Limb (tissue), 2 donors: ENCODE results near the gene DTNBP1.

ENCODE experiments used
- DNase-seq, 2 donors: peaks; one replicate each; pipeline ENCODE4 v3.0.0-alpha.2; 2016; ENCODE audit errors: extremely low spot score in 2 of 2

Gene DTNBP1, protein sequence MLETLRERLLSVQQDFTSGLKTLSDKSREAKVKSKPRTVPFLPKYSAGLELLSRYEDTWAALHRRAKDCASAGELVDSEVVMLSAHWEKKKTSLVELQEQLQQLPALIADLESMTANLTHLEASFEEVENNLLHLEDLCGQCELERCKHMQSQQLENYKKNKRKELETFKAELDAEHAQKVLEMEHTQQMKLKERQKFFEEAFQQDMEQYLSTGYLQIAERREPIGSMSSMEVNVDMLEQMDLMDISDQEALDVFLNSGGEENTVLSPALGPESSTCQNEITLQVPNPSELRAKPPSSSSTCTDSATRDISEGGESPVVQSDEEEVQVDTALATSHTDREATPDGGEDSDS

DNA sequence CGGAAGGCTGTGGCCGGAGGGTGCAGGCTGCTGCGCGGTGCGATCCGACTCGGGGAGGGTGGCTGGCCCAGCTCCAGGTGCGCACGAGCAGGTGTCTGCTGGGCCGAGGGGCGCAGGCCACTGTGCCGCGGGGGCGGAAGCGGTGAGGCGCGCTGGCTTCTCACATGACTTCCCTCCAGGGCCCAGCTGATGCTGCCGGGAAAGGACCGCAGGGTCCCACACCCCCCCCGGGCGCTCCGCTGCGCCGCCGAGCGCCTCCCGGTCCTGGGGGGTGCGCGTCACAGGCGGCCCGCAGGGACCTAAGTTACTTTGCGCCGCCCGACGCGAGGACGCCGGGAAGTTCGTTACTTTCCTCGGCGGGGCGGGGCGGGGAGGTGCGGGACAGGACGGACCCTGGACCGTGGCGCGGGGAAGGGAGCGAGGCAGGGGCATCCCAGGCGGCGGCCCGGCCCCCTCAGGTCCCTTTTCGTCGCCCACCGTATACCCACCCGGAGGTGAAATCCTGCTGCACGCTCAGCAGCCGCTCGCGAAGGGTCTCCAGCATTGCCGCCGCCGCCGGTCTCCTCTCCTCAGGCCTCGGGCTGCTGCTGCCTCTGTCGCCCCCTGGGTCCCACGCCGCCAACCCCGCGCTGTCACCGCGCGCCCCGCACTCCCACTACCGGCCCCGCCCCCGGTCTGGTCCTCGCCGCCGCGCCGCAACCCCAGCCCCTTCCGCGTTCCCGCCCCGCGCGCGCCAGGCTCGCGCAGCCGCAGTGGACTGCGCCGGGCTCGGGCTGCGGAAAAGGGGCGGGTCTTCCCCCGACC, at the start of gene DTNBP1:
TSS of gene DTNBP1 (minus strand) at position 703 of the 804 bp plus-strand sequence. CDS start at position 544, 159 bp downstream.
- peak; percentile 81 to 94 for DNase-seq

DNA sequence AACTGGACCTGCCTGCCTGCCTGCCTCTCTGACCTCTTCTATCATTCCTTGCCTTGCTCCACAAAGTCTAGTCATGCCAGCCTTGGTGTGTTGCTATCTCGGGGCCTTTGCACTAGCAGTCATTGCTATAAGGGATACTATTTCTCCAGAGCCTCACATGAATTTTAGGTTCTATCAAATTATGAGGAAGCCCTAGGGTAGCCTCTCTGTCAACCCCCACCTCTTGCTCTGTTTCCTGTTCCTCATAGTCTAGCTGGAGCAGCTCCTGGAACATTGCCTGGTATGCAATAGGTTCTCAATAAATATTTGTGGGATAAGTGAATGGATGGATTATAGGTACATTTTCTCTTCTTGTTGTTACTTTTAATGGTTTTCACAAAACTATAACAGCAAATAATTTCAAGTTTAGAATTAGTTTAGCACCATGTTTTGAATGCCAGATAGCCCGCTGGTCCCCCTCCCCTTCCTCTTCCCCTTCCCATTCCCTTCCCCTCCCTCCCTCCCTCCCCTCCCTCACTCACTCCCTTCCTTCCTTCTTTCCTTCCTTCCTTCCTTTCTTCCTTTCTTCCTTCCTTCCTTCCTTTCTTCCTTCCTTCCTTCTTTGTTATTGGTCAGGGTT, 46.9 kb upstream of the DTNBP1 start:
- no peak for DNase-seq

DNA sequence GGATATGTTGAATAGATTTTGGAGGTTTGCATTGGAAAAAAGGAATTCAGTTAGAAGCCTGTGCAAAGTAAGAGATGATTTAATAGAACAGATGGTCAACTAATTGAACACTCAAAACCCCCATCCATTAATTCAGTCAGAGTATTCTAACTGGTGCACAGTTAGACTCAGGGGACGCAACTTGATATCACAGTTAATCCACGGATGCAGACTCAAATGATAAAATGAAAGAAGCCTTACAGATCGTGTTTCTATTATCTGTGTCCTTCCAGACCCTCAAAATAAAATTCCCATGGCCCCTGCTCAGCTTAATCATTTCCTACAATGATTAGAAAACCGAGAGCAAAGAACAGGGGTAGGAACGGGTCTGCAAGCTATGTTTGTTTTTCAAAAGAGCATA, 45.4 kb upstream of the DTNBP1 start:
- DNase-seq: no peak

DNA sequence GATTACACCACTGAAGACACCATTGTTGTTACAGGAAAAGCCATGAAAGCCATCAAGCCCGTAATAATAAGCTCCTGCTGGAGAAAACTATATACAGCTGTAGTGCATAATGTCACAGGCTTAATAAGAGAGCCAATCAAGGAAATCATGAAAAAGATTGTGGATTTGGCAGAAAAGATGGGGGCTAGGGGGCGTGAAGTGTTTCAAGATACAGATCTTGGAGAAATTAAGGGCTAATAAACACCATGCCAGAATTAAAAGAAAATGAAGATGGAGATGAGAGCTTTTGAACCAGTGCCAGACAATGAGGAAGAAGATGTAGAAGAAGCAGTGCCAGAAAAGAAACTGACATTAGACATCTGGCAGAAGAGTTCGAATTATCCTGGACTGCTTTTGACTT, 43.2 kb upstream of the DTNBP1 start:
- no peak for DNase-seq

DNA sequence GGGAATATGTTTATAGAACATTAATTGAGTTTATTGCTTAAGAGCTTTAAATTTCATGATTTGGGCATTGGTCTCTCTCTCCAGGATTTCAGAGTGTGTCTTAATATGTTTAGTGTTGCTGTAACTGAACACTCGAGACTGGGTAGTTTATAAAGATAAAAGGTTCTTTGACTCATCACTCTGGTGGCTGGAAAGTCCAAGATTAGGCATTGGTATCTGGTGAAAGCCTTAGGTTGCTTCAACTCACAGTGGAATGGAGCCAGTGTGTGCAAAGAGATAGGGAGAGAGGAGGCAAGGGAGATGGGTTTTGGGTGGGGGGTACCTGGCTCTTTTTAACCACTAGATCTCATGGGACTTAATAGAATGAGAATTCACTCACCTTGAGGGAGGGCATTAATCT, 35.6 kb upstream of the DTNBP1 start:
- DNase-seq: no peak

DNA sequence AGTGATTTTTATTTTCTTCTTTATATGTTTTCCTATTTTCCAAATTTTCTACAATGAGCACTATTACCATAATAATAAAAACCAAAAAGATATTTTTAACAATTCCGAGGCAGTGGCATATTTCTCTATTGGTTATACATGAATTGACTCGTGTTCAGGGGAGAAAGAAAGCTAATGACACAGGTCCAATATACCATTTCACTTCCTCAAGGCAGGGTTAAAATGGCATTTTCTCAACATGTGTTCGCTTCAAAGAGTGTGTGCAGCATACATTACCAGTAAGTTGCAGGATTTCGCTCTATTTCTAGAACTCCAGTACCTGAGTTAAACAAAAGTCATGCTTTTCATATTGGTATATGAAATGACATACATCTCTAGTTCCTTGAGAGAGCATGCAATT, 35.1 kb upstream of the DTNBP1 start:
- DNase-seq: no peak

DNA sequence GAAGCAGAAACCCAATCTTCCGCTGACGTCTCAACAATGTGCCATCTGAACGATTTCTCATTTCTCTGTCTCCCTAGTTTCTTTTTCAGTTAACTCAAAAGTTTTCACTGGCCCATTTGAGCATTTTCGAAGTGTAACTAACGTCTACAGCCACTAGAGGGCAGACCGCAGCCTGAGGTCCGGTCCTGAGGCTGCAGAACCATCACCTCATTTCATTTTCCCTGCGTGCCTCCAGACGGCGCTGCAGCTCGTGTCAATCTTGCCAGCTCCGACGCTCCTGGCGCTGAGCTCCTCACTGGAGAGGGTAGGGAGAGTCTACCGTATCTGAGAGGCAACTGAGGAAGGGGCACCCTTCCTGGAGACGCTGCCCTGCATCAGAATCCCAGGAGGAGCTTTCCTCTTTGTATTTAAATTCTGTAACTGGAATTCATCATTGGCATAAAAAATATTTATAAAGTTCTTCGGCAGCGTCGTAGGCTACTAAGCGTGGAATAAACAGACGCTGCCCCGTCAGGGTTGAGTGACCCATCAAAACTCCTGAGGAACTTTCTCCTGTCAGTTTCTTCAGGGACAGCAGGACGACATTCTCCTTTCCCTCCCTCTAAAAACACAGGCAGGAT, 28.5 kb upstream of the DTNBP1 start:
- DNase-seq: peak; percentile 87 to 92

DNA sequence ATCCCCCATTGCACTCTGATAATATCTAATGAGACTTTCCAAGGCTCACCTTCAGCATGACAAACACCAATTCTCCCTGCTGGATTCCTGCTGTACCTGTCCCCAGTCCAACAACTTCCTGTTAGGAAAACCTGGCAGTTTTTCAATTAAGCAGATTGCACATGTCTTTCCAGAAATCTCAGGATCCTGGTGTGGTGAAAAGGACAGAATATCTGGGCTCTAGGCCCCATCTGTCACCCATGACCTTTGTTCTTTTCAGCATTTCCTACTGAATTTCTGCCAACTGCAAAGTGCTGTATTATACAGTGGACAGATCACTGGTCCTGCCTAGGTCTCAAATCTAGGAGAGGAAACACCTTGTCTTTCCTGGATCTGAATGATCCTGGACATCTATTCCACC, 27.7 kb upstream of the DTNBP1 start:
- no peak for DNase-seq

DNA sequence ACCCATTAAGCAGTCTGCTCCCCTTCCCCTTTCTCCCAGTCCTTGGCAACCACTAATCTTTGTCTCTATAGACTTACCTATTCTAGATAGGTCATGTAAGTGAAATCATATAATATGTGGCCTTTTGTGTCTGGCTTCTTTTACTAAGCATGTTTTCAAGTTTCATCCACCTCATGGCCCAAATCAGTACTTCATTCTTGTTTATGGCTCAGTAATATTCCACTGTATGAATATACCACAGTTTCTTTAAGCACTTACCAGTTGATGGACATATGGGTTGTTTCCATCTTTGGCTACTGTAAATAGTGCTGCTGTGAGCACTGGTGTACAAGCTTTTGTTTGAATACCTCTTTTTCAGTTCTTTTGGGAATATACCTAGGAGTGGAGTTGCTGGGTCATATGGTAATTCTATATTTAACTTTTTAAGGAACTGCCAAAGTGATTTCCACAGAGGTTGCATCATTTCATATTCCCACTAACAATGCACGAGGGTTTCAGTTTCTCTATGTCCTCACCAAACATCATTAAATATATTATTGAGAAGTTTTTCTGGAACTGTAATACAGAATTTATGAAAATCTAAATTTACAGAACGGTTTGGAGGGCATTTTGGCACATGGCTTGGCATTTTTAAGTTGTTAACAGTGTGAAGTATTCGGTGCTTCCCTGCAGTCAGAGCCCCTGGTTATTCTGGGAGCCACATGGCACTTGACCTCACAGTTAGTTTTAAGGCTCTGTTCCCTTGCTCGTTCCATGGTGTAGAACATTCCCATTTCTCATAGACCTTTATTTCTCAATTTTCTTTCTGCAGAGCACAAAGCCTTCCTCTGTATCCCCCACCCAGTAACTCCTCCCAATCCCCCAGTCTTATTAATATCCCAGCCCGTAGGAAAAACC, 27.0 kb upstream of the DTNBP1 start:
- no peak for DNase-seq

DNA sequence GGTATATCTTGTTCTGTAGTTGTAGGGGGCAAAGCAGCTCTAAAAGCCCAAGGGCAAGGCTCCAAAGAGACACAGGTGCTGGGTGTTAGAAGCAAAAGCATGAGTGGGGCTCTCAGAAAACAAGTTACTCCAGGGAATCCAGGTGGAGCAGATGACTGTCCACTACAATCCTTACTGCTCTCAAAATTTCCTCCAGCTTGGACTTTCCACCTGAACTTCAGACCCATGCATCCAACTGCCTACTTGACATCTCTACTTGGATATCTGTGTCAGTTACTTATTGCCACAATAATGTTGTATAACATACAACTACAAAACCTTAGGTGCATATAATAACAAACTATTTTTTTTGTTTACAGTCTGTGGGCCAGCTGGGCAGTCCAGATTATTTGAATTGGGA, 22.8 kb upstream of the DTNBP1 start:
- no peak for DNase-seq

DNA sequence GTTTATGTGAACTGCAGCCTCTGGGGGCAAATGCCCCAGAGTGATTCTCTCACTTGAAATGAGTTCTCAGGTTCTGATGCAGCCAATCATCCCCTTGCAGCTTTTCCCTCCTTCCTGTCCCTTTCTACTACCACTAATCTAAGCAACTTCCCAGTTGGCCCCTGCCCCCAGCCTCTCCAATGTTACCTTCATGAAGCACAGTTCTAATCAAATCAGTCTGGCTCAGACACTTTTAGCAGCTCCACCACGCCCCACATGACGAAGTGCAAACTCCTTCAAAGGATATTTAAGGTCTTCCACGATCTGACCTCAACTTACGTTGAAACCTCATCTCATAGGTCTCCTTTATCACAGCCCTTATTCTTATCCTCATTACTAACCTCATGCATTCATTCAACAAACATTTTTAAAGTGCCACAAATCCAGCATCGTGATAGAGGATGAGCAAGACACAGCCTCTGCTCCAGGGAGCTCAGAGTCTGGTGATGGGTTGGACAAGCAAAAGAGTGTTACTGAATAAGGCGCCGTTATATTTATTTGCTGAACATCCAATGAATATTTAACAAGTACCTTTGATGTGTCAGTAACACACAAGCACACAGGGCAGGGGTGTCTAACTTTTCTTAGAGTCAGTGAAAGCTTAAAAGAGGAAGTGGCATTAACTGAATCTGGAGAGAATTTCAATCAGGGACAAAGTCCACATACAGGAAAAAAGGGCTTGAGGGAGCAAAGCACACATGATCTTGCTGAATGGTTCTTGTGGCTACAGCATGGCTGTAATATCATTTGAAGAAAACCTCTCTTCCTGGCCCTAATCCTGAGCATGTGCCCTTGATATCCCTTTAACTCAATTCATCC, 20.4 kb upstream of the DTNBP1 start:
- no peak for DNase-seq

DNA sequence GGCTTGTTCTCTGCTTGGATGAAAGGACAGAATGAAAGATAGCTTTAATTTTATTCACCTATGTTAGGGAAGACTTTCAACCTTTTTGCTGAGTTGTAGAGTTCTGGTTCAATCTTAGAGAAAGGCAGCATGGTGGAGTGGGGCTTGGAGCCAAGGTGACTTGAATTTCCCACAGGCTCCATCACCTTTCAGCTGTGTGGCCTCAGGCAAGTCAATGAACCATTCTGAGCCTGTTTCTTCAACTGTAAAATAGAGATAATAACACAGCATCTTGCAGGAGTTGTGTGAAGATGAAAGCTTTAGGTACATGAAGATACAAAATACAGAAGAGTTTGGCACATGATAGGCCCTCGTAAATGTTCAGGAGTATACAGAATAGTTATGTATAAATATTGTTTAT, 19.1 kb upstream of the DTNBP1 start:
- DNase-seq: no peak

DNA sequence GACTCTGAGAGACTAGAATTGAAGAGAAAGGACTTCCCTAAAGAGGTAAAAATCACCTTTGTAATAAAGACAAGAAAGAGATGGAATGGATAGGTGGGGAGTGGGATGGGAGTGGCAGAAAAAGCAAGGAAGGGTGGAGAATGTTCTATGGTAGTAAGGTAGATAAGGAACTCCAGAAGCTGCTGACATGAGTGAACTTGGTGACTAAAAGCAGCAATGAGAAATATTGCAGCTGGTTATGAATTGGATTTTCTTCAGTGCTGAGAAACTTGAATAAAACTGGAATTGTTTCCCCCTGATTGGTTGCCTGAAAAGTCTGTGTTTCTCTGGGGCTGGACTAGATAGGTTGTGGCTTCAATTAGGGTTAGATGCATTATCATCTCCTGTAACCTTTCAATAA, 15.7 kb upstream of the DTNBP1 start:
- no peak for DNase-seq

DNA sequence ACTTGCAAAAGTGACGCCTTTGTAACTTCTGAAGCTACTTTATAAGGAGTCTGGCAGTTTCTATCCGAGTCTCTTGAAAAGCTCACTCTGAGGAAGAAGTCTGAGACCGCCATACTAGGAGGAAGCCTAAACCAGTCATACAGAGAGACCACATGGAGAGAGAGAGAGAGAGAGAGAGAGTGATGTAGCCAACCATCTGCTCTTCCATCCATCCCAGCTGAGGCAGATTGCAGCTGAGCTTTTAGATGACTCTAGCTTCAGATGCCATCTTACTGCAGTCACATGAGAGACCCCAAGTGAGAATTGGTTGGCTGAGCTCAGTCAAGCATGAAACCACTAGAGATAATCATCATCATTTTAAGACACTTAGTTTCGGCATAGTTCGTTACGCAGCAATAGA, 15.0 kb upstream of the DTNBP1 start:
- no peak for DNase-seq

DNA sequence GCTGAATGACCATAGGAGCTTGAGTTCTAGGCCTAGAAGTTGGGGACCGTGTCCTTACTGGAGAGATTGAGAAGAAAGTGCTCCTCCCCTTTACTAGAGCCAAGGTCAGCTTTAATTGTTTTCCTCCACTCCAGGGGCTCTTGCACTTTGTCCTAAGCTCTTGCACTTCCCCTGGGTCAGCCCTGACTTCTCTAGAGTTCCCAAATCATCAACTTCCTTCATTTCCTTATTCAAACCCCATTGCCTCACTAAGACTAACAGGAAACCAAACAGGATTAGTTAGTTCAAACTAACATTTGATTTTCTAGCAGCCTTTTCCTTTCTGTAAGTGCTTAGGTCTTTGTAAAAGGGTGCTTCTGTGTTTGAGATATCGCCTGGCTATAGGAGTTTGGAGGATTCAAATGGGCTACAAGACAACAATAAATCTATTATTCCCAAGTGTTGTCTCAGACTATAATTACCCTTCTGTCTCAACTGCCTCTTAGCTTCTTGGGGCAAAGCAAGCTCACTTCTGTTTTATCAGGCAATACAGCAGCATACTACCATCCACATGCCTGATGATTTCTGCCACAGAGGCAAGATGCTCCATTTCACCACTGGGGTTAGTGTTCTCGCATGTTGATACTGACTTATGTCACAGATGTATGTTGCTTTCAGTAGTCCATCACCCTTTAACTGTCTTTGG, 12.8 kb upstream of the DTNBP1 start:
- no peak for DNase-seq

DNA sequence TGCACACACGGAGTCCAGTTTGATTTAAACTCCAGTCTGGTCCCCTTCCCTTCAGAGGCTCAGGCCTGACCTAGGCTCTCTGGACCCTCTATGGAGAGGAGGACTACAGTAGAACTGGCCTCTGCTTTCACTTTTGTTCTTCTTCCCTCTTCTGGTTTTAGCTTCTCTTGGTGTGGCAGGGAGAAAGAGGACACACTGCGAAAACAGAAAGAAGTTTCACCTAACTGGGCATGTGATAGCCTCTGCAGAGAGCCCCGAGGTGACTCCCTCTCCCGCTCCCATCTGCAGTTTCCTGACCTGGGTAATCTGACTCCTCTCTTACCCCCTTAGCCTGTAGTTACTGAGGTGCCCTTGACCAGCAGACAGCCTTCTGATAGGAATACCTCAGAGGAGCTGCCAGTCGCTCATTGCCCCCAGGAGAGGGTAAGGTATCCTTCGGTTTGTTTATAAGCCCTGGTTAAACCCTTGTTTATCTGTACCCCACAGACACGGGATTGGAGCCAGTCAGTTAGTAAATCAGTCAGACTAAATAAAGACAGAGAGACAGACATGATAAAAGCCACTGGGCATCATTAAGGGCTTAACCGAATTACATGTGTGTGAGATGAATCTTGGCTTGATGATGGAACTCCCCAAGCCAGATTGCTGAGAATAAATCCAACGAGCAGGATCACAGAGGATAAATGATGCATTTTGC, 12.0 kb upstream of the DTNBP1 start:
- no peak for DNase-seq

DNA sequence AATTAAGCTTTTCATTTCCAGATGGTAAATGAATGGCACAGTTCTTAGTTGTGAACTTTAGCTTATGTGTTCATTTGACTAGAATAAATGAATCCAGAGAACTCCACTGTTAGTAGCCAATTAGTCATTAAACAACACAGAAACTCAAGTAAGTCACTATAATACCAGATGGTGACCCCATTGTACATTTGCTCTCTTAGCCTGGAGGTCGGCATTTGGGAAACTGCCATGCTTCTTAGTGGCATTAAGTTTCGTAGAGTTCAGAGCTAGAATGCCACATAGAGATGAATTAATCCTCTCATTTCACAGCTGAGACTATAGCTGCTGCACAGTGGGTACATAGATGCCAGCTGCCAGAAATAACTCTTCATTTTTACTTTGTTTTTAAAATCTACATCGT, 10.8 kb upstream of the DTNBP1 start:
- DNase-seq: no peak

DNA sequence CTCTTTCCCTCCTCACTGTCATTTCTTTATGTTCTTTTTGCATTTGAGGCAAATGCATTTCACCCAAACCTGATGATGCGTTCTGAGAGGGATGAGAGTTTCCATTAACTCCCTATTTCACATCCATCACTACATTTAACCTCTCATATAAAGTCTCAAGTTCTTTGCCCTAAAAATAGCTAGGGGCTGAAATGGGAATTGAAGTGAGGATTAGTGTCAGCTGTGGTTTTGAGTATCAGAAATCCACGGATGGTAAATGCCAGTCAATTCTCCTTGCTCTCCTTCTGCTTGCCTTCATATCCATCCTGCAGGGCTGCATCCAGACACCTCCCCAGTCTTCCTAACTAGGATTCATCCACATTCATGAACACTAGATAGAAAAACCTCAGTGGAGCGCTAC, 10.0 kb upstream of the DTNBP1 start:
- no peak for DNase-seq

DNA sequence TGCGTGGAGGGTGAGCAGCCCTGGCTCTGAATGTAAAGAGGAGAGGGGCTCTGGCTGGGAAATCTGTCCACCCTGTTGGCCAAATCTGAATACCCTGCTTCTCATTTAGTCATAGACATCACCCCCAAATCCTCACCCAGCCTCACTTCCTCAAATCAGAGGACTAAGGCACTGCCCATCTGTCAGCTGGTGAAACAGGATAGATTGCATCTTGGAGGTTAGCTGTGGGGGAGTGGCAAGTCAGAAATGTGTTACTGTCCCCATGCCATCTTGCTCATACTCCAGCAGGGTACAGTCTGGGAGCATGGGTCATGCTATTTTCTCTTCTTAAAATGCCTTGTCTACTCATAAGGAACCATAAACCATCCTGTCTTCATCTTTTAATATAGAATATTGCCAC, 9.5 kb upstream of the DTNBP1 start:
- no peak for DNase-seq
